NCI-H2081 (cell line): ENCODE measurements around the gene MACROH2A2.
A peak's percentile ranks its signal among the peaks of the same experiment; 100 is the strongest.
"Not testable (repeated sequence)": the region's sequence is repeated elsewhere in the genome, so short reads cannot be mapped to it uniquely, and the experiment has no call there.

Experiments used
- DNase-seq, 2 experiments: peaks; one replicate each; lab custom pipeline; 2025; lab: John Stamatoyannopoulos, UW

The MACROH2A2 gene

GRCh38 chr10:70101068-70101562 is 48.5 kb downstream of the MACROH2A2 start:
- DNase-seq: not testable (repeated sequence)

DNA sequence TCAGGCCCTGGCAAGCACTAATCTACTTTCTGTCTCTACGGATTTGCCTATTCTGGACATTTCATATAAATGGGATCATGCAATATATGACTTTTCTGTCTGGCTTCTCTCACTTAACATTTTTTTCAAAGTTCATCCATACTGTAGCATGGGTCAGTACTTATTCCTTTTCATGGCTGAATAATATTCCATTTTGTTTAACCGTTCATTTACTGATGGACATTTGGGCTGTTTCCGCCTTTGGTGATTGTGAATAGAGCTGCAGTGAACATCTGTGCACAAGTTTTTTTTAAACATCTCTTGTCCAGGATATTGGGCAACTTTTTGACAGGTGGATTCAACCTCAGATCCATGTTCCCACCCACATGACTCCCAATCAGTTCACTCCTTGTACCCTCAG is 49.0 kb downstream of the MACROH2A2 start:
- DNase-seq: no peak

- no peak for DNase-seq
These were observed 54.5 kb downstream of the MACROH2A2 start for GRCh38 chr10:70106958-70107791.

GRCh38 chr10:70109064-70109729 is 56.6 kb downstream of the MACROH2A2 start:
- no peak for DNase-seq

DNA sequence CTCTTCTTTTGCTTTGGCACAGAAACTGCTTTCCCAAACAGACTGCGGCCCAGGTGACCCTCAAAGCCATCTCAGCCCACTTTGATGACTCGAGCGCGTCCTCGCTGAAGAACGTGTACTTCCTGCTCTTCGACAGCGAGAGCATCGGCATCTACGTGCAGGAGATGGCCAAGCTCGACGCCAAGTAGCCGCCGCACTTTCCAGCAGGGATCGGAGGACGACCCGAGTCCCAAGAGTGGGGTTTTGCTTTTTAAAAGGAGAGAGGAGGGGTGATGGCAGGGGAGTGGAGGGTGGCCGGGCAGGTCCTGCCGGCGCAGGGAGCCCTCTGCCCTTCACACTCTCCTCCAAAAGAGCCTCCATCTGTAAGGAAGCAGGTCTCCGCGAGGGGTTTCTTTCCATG is 58.9 kb downstream of the MACROH2A2 start:
- DNase-seq: no peak

DNA sequence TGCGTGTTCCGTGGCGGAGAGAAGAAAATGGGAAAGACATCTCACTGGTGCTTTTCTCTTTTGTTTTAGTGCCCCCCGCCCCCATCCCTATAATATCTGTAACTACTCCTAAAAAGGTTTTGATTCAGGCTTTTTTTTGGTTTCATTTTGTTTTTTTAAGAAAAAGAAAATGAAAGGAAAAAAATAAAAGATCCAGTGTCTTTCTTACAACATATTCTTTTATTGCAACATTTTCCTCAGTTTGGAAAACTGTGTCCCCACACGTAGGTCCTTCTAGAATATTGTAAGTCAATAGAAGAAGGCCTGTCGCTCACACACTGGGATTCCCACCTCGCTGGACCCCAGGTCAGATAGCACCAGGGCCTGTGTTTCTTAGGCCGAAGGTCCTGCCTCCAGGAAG is 59.4 kb downstream of the MACROH2A2 start:
- DNase-seq: no peak

GRCh38 chr10:70114902-70115301 is 62.3 kb downstream of the MACROH2A2 start:
- no peak for DNase-seq

DNA sequence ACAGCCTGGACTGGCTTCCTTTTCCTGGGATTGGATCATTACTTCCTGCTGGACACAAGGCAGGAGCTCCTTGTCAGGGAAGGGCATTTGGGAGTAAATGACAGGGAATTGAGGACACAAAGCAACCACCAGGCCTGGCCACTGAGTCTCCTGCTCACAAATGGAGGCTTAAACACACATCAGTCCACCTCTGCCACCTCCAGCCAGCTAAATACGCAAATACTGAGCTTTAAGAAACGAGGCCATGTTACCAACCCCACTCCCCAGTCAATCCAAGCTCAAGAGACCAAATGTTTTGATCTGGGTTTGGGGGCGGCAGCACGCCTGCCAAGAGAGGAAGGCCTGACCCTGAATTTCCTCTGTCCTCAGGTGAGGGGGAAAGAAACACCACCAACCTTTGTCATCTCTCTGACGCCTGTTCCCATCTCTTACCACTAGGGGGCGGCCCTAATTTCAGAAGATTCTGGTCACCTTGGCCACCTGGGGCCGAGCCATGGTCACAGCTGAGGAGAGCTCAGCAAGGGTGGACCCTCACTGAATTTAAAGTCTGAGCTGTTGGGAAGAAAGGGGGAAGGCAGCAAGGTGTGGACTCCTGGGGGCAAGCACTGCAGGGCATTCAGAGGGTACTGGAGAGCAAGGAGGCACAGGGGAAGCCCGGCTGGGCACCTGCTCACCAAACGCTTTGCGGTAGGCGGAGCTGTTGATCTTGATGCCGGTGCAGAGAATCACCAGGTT is 63.5 kb downstream of the MACROH2A2 start:
- peak; percentile 32 to 51 for DNase-seq

DNA sequence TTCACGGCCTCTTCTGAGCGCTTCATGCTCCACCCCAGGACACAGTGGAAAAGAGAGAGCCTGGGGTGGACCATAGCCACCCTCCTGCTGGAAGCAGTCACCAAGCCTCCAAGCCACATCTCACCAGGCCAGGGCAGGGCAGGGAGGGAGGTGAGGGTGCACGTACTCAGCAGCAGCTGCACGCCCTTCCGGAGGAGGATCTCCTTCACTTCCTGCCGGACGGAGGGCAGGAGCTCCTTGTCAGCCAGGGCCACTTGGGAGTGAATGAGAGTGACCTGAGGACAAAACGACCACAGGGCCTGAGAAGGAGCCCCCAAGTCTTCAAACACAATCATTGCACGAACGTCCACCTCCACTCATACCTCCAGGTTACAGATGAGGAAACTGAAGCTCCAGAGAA is 65.0 kb downstream of the MACROH2A2 start:
- no peak for DNase-seq

DNA sequence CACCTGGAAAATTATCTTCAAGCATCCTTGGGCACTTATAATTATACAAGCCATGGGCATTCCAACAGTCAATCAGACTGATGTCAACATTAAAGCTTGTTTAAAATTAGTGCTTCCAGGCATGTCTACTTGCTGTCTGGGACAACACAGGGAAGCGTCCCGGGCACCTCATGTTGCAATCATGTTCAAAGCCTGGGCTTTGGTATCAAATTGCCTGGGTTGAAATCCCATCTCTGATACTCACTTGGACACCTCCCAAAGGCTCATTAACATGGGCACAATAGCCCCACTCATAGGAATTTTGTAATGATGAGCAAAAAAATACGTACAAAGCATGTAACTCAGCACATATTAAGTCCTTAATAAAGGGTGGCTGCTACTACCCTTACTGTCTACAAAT is 65.5 kb downstream of the MACROH2A2 start:
- no peak for DNase-seq

DNA sequence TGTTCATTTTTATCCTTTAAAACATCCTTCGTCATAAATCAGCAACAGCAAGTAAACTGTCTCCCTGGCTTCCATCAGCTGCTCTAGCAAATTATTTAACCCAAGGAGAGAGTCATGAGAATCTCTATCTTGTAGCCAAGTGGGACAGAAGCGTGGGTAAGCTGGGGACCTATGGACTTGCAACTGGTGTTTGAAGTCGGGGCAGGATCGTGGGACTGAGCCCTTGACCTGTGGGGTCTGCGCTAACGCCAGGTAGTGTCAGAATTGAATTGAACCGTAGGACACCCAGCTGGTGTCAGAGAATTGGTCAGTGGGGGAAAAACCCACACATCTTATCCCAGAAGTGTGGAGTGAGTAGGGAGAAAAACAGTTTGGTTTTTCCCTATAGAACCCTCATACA is 66.6 kb downstream of the MACROH2A2 start:
- no peak for DNase-seq

DNA sequence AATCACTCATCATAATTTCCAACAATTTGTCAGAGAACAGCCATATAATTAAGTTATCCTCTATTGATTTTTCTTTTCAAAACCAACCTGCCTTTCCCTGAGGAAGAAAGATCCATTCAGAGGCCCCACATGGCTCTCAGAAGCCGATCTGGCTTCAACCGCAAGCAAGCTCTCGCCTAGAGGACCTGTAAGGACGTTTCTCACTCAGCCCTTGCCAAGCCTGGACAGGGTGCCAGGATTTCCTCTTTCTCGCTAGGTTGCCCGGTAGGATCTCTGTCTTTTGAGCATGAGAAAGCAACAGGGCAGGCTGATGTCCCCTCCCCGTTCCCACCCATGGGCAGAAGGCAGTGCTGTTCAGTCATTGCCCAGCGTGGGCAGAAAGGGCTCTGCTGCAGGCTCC is 67.0 kb downstream of the MACROH2A2 start:
- peak in 1 of 2 experiments; percentile 1 for DNase-seq

GRCh38 chr10:70120417-70120816 is 67.8 kb downstream of the MACROH2A2 start:
- DNase-seq: no peak

DNA sequence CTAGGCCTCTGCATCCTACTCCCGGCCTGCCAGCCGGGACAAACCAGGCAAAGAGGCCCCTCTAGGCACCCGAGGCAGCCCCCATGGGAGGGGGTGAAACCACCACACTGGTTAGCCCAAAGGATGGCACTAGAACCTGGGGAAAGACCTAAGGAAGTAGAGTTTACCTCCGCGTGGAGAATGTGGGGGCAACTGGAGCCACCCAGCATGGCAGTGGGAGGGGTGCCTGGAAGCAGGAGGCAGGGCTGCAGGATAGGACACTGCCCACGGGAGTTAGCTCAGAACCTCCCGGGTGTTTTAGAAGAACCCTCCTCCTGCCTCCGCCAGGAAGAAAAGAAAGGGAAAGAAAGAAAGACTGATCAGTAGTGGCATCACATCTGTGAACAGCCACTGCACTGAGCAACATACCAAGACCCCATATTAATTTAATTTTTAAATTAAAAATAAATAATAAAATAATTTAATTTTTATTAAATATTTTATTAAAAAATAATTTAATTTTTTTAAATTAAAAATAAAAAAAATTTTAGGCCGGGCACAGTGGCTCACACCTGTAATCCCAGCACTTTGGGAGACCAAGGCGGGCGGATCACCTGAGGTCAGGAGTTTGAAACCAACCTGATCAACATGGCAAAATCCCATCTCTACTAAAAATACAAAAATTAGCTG is 68.8 kb downstream of the MACROH2A2 start:
- DNase-seq: no peak

DNA sequence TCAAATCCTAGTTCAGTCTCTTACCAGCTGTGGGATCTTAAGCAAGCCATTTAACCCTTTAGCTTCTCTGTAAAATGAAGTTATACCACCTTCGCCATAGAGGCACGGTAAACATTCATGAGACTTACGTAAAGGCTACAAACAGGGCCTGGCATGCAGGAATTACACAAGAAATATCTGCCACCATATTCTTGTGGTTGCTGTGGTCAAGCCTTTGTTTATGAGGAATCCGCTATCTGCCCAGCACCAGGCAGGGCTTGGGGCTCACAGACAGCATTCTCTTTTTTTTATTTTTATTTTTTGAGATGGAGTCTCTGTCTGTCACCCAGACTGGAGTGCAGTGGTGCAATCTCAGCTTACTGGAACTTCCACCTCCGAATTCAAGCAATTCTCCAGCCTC is 70.1 kb downstream of the MACROH2A2 start:
- no peak for DNase-seq

- not testable (repeated sequence) for DNase-seq
These were observed 70.5 kb downstream of the MACROH2A2 start for GRCh38 chr10:70123166-70123565.

DNA sequence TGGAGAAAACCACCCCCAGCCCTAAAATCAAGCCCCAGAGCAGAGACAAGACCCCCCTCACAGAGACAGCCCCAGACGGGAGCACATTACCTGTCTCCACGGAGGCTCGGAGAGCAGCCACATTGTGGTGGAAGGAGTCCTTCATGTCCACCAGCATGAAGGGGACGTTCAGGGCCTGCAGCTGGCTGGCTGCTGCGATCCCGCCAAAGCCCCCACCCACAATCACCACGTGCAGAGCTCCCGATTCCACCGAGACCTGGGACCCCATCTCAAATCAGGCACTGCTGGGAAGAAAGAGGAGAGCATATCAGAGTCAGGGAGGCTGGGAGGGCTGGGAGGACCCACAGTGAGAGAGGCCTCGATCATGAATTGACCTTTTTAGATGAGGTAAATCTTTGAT is 71.2 kb downstream of the MACROH2A2 start:
- no peak for DNase-seq

- no peak for DNase-seq
These were observed 71.8 kb downstream of the MACROH2A2 start for GRCh38 chr10:70124415-70124814.

- DNase-seq: no peak
These were observed 72.3 kb downstream of the MACROH2A2 start for GRCh38 chr10:70124918-70125317.

DNA sequence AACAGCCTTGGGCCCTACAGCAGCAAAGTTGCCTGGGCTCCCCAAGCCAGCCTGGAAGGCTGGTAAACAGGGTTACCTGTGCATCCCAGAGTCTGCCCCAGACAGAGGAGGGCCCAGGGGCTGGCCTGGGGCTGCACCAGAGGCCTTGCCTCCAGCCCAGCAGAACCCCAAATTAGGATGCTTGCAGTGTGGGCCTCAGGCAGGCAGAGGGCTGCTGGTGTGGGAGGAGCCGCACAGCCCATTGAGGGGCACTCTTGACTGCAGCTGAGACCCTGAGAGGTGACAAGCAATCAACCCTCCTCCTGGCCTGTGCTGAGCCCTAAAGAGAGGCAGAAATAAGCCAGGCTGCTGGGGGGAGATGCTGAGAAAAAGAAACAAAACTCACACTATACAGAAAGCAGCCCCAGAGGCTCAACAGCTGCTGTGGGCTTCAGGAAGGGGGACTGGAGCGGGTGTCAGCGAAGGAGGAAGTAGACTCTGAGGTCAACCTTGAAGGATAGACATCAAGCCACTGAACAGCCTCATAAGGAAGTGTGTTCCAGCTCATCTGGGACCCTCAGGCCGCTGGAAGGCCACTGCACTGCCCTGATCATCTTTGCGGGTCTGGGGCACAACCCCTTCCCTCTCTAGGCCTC is 73.4 kb downstream of the MACROH2A2 start:
- no peak for DNase-seq

DNA sequence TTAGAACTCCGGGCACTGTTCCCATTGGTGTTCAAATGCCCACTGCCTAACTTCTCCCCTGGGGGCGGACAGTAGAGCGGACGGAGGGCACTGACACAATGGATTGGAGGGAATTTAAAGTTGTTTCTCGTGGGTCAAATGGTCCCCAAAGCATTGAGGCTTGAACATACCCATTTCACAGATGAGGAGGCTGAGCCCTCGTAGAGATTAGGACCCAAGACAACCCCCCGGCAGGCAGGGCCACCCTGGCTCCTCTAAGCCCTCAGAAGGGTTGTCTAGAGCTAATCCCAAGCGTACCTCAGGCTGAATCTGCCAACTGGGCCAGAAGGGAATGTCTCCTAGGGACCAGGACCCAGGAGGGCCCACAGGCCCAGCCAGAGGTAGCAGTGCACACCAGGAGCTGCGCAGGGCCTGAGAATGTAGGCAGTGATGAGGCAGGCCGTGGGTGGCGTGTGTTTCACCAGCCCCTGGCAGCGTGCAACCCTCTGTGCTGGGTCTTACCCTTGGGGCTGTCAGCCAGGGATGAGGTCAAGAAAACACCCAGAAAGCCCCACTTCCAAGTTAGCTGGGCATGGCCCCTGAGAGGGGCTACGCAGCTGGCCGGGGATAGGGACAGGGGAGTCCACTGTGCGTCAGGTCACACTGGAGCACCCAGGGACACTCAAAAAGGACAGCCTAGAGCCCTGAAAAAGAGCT is 74.2 kb downstream of the MACROH2A2 start:
- DNase-seq: no peak
